Amygdala (tissue), 56 donors: ENCODE data around the gene CLEC5A.
"Not testable (repeated sequence)": the region's sequence is repeated elsewhere in the genome, so short reads cannot be mapped to it uniquely, and the experiment has no call there.

Experiments
- DNase-seq, 56 donors: peaks; one replicate each; lab custom pipeline; 2025; lab: John Stamatoyannopoulos, UW

CLEC5A gene

GRCh38 chr7:141946796-141947195, at the start of gene CLEC5A:
TSS of gene CLEC5A (minus strand) at chr7:141946974. CDS start at chr7:141946292, 682 bp downstream.
- no peak for DNase-seq

GRCh38 chr7:141993354-141993753, 46.6 kb upstream of the CLEC5A start:
- no peak for DNase-seq

GRCh38 chr7:141992688-141993087, 45.9 kb upstream of the CLEC5A start:
- no peak for DNase-seq

- no peak for DNase-seq
Measured at GRCh38 chr7:141992156-141992555, 45.4 kb upstream of the CLEC5A start.

- DNase-seq = no peak
Measured at GRCh38 chr7:141991140-141991539, 44.4 kb upstream of the CLEC5A start.

GRCh38 chr7:141990011-141990725, 43.4 kb upstream of the CLEC5A start:
- DNase-seq = no peak

GRCh38 chr7:141987803-141988202, 41.0 kb upstream of the CLEC5A start:
- DNase-seq = not testable (repeated sequence)

GRCh38 chr7:141986923-141987322, 40.1 kb upstream of the CLEC5A start:
- DNase-seq = no peak

- DNase-seq = not testable (repeated sequence)
Measured at GRCh38 chr7:141985926-141986325, 39.2 kb upstream of the CLEC5A start.

- DNase-seq = no peak
Measured at GRCh38 chr7:141979568-141979967, 32.8 kb upstream of the CLEC5A start.

GRCh38 chr7:141978351-141978750, 31.6 kb upstream of the CLEC5A start:
- no peak for DNase-seq

- DNase-seq = no peak
Measured at GRCh38 chr7:141976524-141977245, 29.9 kb upstream of the CLEC5A start.

GRCh38 chr7:141975806-141976523, 29.2 kb upstream of the CLEC5A start:
- peak in 53 of 56 donors; percentile 3 to 81 (median 36) for DNase-seq

- DNase-seq = no peak
Measured at GRCh38 chr7:141974831-141975230, 28.1 kb upstream of the CLEC5A start.

- no peak for DNase-seq
Measured at GRCh38 chr7:141973673-141974072, 26.9 kb upstream of the CLEC5A start, which contains the start of gene TAS2R38. TSS of gene TAS2R38 (minus strand) at chr7:141973773. CDS start at chr7:141973689, 84 bp downstream.

- no peak for DNase-seq
Measured at GRCh38 chr7:141960687-141961422, 14.1 kb upstream of the CLEC5A start.

GRCh38 chr7:141956084-141956483, 9.3 kb upstream of the CLEC5A start:
- DNase-seq = no peak

- DNase-seq = no peak
Measured at GRCh38 chr7:141954334-141954733, 7.6 kb upstream of the CLEC5A start.

- no peak for DNase-seq
Measured at GRCh38 chr7:141952461-141952860, 5.7 kb upstream of the CLEC5A start.

GRCh38 chr7:141950806-141951205, 4.0 kb upstream of the CLEC5A start:
- DNase-seq = no peak

- no peak for DNase-seq
Measured at GRCh38 chr7:141949911-141950310, 3.1 kb upstream of the CLEC5A start.
